ENCODE data around the gene FREY1. TPM values are rescaled to one million over a fixed set of nuclear protein-coding genes. Genes with fewer than 3 reads are reported as not detected.
A peak's percentile ranks its signal among the peaks of the same experiment; 100 is the strongest.

The FREY1 gene
- total RNA-seq, 1 donor from 2014 or later: not detected

- TF ChIP-seq, protein P1, sequence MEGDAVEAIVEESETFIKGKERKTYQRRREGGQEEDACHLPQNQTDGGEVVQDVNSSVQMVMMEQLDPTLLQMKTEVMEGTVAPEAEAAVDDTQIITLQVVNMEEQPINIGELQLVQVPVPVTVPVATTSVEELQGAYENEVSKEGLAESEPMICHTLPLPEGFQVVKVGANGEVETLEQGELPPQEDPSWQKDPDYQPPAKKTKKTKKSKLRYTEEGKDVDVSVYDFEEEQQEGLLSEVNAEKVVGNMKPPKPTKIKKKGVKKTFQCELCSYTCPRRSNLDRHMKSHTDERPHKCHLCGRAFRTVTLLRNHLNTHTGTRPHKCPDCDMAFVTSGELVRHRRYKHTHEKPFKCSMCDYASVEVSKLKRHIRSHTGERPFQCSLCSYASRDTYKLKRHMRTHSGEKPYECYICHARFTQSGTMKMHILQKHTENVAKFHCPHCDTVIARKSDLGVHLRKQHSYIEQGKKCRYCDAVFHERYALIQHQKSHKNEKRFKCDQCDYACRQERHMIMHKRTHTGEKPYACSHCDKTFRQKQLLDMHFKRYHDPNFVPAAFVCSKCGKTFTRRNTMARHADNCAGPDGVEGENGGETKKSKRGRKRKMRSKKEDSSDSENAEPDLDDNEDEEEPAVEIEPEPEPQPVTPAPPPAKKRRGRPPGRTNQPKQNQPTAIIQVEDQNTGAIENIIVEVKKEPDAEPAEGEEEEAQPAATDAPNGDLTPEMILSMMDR (conservative IDR thresholded peaks at IDR 0.05; ENCODE audit: low read depth, low read length): no peak
These were observed 12.9 kb upstream of the FREY1 start for GRCh38 chr11:45919806-45920530.

GRCh38 chr11:45918962-45919675 lies 12.0 kb upstream of the FREY1 start:
- TF ChIP-seq, protein P1 (conservative IDR thresholded peaks at IDR 0.05; ENCODE audit: low read depth, low read length): no peak
- no peak overlapping the region for H3K4me3 ChIP-seq (ENCODE audit: low read depth, low read length)

More at GRCh38 chr11:45919806-45920530, 12.9 kb upstream of the FREY1 start:
- DNase-seq (ENCODE audit: low read depth): no peak
- H3K4me3 ChIP-seq (ENCODE audit: low read depth, low read length): no peak overlapping the region

GRCh38 chr11:45918331-45918941 lies 11.4 kb upstream of the FREY1 start:
- peak overlapping the region; percentile 98 for H3K4me3 ChIP-seq (ENCODE audit: low read depth, low read length)
- DNase-seq (ENCODE audit: low read depth): no peak
- TF ChIP-seq, protein P1 (conservative IDR thresholded peaks at IDR 0.05; ENCODE audit: low read depth, low read length): no peak

More at GRCh38 chr11:45918962-45919675, 12.0 kb upstream of the FREY1 start:
- no peak for DNase-seq (ENCODE audit: low read depth)

DNA sequence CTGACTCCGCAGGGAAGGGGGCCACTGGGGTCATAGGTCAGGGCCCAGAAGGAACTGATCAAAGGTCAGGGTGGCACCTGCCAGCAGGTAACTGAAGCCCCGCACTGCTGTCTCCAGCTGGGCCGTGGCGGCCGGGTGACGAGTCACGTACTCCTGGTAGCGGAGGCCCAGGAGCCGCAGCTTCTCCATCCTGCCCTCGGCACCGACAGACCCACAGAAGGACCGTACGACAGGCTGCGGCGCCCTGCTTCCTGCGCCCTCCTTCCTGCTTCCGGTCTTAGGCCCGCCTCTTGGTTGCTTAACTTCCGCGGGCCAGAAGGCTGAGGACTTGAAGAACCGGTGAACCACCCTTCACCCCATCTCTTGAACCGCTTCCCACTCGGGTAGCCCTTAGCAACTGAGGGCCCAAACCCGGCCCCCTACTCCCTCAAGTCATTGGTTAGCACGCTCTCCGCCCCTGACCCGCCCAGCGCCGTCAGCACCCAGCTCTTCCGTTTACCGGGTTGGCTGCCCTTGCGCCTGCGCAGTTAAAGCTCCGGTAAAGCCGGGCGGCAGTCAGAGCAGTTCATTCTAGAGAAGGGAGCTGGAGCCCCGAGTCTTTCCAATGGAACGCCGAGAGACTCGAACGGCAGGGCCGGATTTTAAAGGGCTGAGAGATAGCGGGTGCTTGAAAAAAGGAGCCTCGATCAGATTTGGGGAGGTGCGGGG lies 10.7 kb upstream of the FREY1 start, which contains the start of gene PEX16:
Gene PEX16 (minus strand): TSS at position 255 of the 708 bp plus-strand sequence. CDS start 66 bp downstream, at position 189.
- peak within 1 kb of the TSS; percentile 98 for H3K4me3 ChIP-seq (ENCODE audit: low read depth, low read length)
- TF ChIP-seq, protein P1 (conservative IDR thresholded peaks at IDR 0.05; ENCODE audit: low read depth, low read length): no peak
- DNase-seq (ENCODE audit: low read depth): peak; percentile 94

DNA sequence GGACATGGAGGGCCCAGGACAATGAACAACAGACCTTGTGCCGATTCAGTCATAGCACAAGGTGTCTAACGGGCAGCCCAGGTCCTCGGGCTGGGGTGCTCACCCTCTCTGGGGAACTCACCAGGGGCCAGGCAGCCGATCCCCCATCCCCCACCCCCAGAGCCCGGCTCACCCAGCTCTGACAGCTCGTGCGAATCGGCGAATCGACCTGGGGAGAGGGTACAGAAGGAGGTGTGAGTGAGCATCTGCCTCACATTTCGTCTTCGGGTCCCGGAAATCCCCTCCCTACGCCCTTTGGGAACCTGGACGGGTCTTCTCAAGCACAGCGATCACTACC lies 10.2 kb upstream of the FREY1 start:
- H3K4me3 ChIP-seq (ENCODE audit: low read depth, low read length): peak overlapping the region; percentile 98
- TF ChIP-seq, protein P1 (conservative IDR thresholded peaks at IDR 0.05; ENCODE audit: low read depth, low read length): no peak
- no peak for DNase-seq (ENCODE audit: low read depth)

- H3K4me3 ChIP-seq (ENCODE audit: low read depth, low read length): no peak overlapping the region
- DNase-seq (ENCODE audit: low read depth): no peak
- TF ChIP-seq, protein P1 (conservative IDR thresholded peaks at IDR 0.05; ENCODE audit: low read depth, low read length): no peak
These were observed 8.4 kb upstream of the FREY1 start for GRCh38 chr11:45915446-45915845.

Measured in epithelial cell of proximal tubule (primary cell).